Suprapubic skin (tissue), 3 donors: ENCODE measurements around the gene ZKSCAN4.

Source experiments
- EP300 ChIP-seq: sonication (generic); formaldehyde crosslinking; IDR thresholded peaks from one replicate; pipeline ENCODE4 v1.6.1; 2017; ENCODE audit warnings: antibody characterized with exemption
- POLR2A ChIP-seq, 2 donors: fragments of 450-650 bp; IDR thresholded peaks; one replicate each; pipeline ENCODE4 v1.6.1; 2017; ENCODE audit warnings: antibody characterized with exemption in 2 of 2, mild to moderate bottlenecking in 2 of 2, moderate library complexity in 2 of 2
- TF ChIP-seq, protein P1 (sequence below), 2 donors: fragments of 200-600 bp in 1 of 2; fragments of 450-650 bp in 1 of 2; sonication (generic) in 1 of 2; IDR thresholded peaks; one replicate each; pipeline ENCODE4 v1.5.1; 2016 to 2019; ENCODE audit warnings: antibody characterized with exemption in 2 of 2, mild to moderate bottlenecking in 1 of 2, moderate library complexity in 1 of 2

DNA sequence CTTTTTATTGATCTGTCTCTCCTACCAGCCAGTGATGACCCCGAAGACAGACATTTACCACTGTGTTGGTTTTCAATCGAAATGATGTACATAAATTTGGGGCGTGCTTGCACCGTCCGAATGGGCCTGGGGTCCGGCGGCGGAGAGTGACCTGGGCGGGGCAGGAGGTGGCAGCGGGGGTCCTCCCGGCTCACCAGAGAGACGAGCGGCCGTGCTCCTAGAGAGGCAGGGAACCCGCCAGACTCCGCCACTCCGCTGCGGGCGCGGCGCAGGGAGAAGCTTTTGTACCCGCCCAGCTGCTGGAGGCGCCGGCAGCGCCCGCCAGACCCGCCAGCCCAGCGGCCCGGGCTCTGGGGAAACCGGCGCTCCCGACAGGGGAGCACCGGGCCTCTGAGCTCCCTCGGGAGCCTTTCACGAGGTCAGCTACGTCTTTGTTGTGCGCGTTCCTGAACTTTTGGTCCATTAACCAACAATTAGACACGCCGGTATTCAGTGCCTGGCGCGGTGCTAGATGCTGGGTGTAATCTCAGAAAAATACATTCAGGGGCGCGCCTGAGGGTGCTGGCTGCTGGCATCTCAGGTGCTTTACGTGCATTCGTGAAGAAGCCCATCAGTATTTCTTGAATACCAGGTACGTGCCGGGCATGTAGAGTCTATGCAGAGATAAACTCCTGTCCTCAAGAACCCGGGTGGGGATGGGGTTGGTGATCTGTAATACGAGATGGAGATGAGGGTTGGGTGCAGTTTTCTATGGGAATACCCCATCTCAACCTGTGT lies 29.4 kb upstream of the ZKSCAN4 start, which contains the start of gene PGBD1:
- TF ChIP-seq, protein P1, sequence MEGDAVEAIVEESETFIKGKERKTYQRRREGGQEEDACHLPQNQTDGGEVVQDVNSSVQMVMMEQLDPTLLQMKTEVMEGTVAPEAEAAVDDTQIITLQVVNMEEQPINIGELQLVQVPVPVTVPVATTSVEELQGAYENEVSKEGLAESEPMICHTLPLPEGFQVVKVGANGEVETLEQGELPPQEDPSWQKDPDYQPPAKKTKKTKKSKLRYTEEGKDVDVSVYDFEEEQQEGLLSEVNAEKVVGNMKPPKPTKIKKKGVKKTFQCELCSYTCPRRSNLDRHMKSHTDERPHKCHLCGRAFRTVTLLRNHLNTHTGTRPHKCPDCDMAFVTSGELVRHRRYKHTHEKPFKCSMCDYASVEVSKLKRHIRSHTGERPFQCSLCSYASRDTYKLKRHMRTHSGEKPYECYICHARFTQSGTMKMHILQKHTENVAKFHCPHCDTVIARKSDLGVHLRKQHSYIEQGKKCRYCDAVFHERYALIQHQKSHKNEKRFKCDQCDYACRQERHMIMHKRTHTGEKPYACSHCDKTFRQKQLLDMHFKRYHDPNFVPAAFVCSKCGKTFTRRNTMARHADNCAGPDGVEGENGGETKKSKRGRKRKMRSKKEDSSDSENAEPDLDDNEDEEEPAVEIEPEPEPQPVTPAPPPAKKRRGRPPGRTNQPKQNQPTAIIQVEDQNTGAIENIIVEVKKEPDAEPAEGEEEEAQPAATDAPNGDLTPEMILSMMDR (IDR thresholded peaks at IDR 0.05), result no peak
- TF ChIP-seq EP300, result no peak
- TF ChIP-seq POLR2A (IDR thresholded peaks at IDR 0.05), result no peak
